Hepatocyte (in vitro differentiated cells): ENCODE measurements around the gene RBM47.

Experiments
- CTCF ChIP-seq: fragments of 200-600 bp; sonication (generic); IDR thresholded peaks from 2 replicates; pipeline ENCODE4 v1.5.1; 2016; ENCODE audit warnings: antibody characterized with exemption, mild to moderate bottlenecking; ENCODE audit not compliant: poor library complexity
- EZH2 ChIP-seq: fragments of 200-600 bp; sonication (generic); IDR thresholded peaks from 2 replicates; pipeline ENCODE4 v1.6.1; 2016; ENCODE audit warnings: antibody characterized with exemption, mild to moderate bottlenecking, borderline replicate concordance

GRCh38 chr4:40546506-40546905 is 83.2 kb downstream of the RBM47 start:
- TF ChIP-seq CTCF (no peak), EZH2 (no peak)
